HepG2 (cell line): ENCODE data around the gene RBBP8NL. TPM values are rescaled to one million over a fixed set of nuclear protein-coding genes. Genes with fewer than 3 reads are reported as not detected.

Experiments used
- BCL6 ChIP-seq: IDR thresholded peaks from 2 replicates; pipeline ENCODE4 v1.6.1; 2016; ENCODE audit warnings: missing genetic modification reagents, missing compliant biosample characterization
- EP300 ChIP-seq, 3 experiments: sonication (generic) in 1 of 3; formaldehyde crosslinking in 1 of 3; IDR thresholded peaks; 2 replicates each; pipeline versions ENCODE4 v1.5.1 to v1.6.1; 2011 to 2020; ENCODE audit warnings: low read depth in 2 of 3, low read length in 2 of 3, borderline replicate concordance in 1 of 3, improper control_type of control experiment in 1 of 3, mild to moderate bottlenecking in 1 of 3, missing genetic modification reagents in 1 of 3, moderate library complexity in 1 of 3
- ETV6 ChIP-seq: sonication (generic); formaldehyde crosslinking; conservative IDR thresholded peaks from 2 replicates; pipeline ENCODE4 v1.4.0; 2020; ENCODE audit warnings: missing genetic modification reagents
- FOSL1 ChIP-seq: sonication (generic); formaldehyde crosslinking; IDR thresholded peaks from 2 replicates; pipeline ENCODE4 v1.9.0; 2021; ENCODE audit warnings: missing genetic modification reagents, borderline replicate concordance
- GABPA ChIP-seq, 2 experiments: IDR thresholded peaks; 2 replicates each; pipeline ENCODE4 v1.6.1; 2011 to 2016; ENCODE audit warnings: low read depth in 2 of 2, low read length in 1 of 2, missing biosample characterization in 1 of 2, missing genetic modification characterization in 1 of 2
- JUN ChIP-seq: sonication (generic); formaldehyde crosslinking; IDR thresholded peaks from 2 replicates; pipeline ENCODE4 v1.4.0; 2020; ENCODE audit warnings: mild to moderate bottlenecking, missing genetic modification reagents
- MAF1 ChIP-seq: sonication (generic); formaldehyde crosslinking; IDR thresholded peaks from 2 replicates; pipeline ENCODE4 v1.5.0; 2020; ENCODE audit warnings: missing genetic modification reagents, borderline replicate concordance
- REPIN1 ChIP-seq: sonication (generic); formaldehyde crosslinking; IDR thresholded peaks from 2 replicates; pipeline ENCODE4 v1.8.0; 2022; ENCODE audit warnings: missing genetic modification reagents, low read depth, mild to moderate bottlenecking, borderline replicate concordance
- RERE ChIP-seq: IDR thresholded peaks from 2 replicates; pipeline ENCODE4 v1.6.1; 2016; ENCODE audit warnings: low read depth, missing genetic modification reagents, missing compliant biosample characterization
- SOX6 ChIP-seq, 2 experiments: fragments of 450-650 bp in 1 of 2; sonication (generic) in 1 of 2; formaldehyde crosslinking in 1 of 2; IDR thresholded peaks; 2 replicates each; pipeline versions ENCODE4 v1.4.0 to v1.6.1; 2017 to 2020; ENCODE audit warnings: antibody characterized with exemption in 1 of 2, mild to moderate bottlenecking in 1 of 2, missing genetic modification reagents in 1 of 2
- TBX2 ChIP-seq: sonication (generic); formaldehyde crosslinking; IDR thresholded peaks from 2 replicates; pipeline ENCODE4 v1.5.0; 2020; ENCODE audit warnings: missing genetic modification reagents, mild to moderate bottlenecking, borderline replicate concordance
- ZNF234 ChIP-seq: sonication (generic); formaldehyde crosslinking; conservative IDR thresholded peaks from 2 replicates; pipeline ENCODE4 v1.5.1; 2020; ENCODE audit warnings: mild to moderate bottlenecking, missing genetic modification reagents
- ZNF609 ChIP-seq: sonication (generic); formaldehyde crosslinking; IDR thresholded peaks from 2 replicates; pipeline ENCODE4 v1.4.0; 2020; ENCODE audit warnings: mild to moderate bottlenecking, missing genetic modification reagents, borderline replicate concordance
- ZNF749 ChIP-seq: sonication (generic); formaldehyde crosslinking; IDR thresholded peaks from 2 replicates; pipeline ENCODE4 v1.8.0; 2022; ENCODE audit warnings: mild to moderate bottlenecking, missing genetic modification reagents, moderate library complexity, borderline replicate concordance
- ZNF83 ChIP-seq: sonication (generic); formaldehyde crosslinking; IDR thresholded peaks from 2 replicates; pipeline ENCODE4 v1.4.0; 2020; ENCODE audit warnings: missing genetic modification reagents, mild to moderate bottlenecking, borderline replicate concordance
- ZSCAN12 ChIP-seq: sonication (generic); formaldehyde crosslinking; IDR thresholded peaks from 2 replicates; pipeline ENCODE4 v1.9.0; 2021; ENCODE audit warnings: mild to moderate bottlenecking, missing genetic modification reagents
- polyA plus RNA-seq, 8 experiments: library from polyadenylated mRNA; depleted of rRNA in 3 of 8; stranded (reverse) in 7 of 8; unstranded in 1 of 8; fragments of >200 nt; fragmentation: Illumina TruSeq in 4 of 8; extraction: Trizol in 4 of 8; gene quantifications; 2 replicates each; pipeline versions ENCODE4 v1.2.1 to v1.2.3, GENCODE V29; 2011 to 2016; ENCODE audit warnings: low read depth in 4 of 8, missing spikeins in 1 of 8, mixed read lengths in 1 of 8; ENCODE audit not compliant: insufficient read depth in 1 of 8
- total RNA-seq, 5 experiments: library from RNA; depleted of rRNA; stranded (reverse); fragments of >200 nt; fragmentation: Illumina TruSeq; extraction: Trizol; gene quantifications; 2 replicates each; pipeline ENCODE4 v1.2.3, GENCODE V29; 2016; ENCODE audit warnings: low read depth in 1 of 5

Gene RBBP8NL
- total and polyA plus RNA-seq, 2 of the 13 experiments (the other 11 are each of a cell fraction or from before 2014, with no cell fraction given): 0.69 to 0.86 TPM

GRCh38 chr20:62430311-62430853 is 3.0 kb upstream of the RBBP8NL start (continued):
- TF ChIP-seq ZNF609 (CRISPR knock-in tag): peak; percentile 71; the same call in 1 of the 2 replicates
- TF ChIP-seq GABPA (IDR thresholded peaks at IDR 0.05; ENCODE audit: low read depth, low read length): no peak
- no peak for TF ChIP-seq GABPA (CRISPR knock-in tag; IDR thresholded peaks at IDR 0.05; ENCODE audit: low read depth)
- TF ChIP-seq BCL6: 0 out of 2 replicates have a peak, but pooled peaks have one; percentile 41
- no peak for TF ChIP-seq MAF1 (CRISPR knock-in tag)
- no peak for TF ChIP-seq ETV6
- no peak for TF ChIP-seq FOSL1 (CRISPR knock-in tag)
- no peak; the same call in 1 of the 2 replicates for TF ChIP-seq ZNF83 (CRISPR knock-in tag)
- TF ChIP-seq ZNF749 (CRISPR knock-in tag): 0 out of 2 replicates have a peak, but pooled peaks have one; percentile 29
- TF ChIP-seq REPIN1 (CRISPR knock-in tag): no peak
- TF ChIP-seq JUN (CRISPR knock-in tag): no peak
- TF ChIP-seq SOX6 (IDR thresholded peaks at IDR 0.05): no peak
- TF ChIP-seq SOX6 (CRISPR knock-in tag; IDR thresholded peaks at IDR 0.05): peak; percentile 70
- TF ChIP-seq ZNF234 (CRISPR knock-in tag): no peak
- peak in 1 of 2 experiments; percentile 52; a peak in 1 of 4 replicates for TF ChIP-seq EP300 (IDR thresholded peaks at IDR 0.05; ENCODE audit: low read depth in 2 of 2, low read length in 2 of 2)
- peak; percentile 12; the same call in 1 of the 2 replicates for TF ChIP-seq EP300 (CRISPR knock-in tag; IDR thresholded peaks at IDR 0.05; ENCODE audit: borderline replicate concordance)
- peak; percentile 35; the same call in 1 of the 2 replicates for TF ChIP-seq RERE (CRISPR knock-in tag)
- TF ChIP-seq TBX2 (CRISPR knock-in tag): peak; percentile 94
- TF ChIP-seq ZSCAN12 (CRISPR knock-in tag): no peak
